NCI-H526 (cell line): ENCODE data around the gene TGFBR2.

Source experiments
- DNase-seq, 2 experiments: peaks; one replicate each; lab custom pipeline; 2025; lab: John Stamatoyannopoulos, UW

The TGFBR2 gene

GRCh38 chr3:30693470-30694120 lies 87.2 kb downstream of the TGFBR2 start:
- peak; percentile 34 to 73 for DNase-seq

- DNase-seq = no peak
Observed at GRCh38 chr3:30694148-30694547, 87.7 kb downstream of the TGFBR2 start.

- DNase-seq = no peak
Observed at GRCh38 chr3:30694668-30695067, 88.3 kb downstream of the TGFBR2 start.

- no peak for DNase-seq
Observed at GRCh38 chr3:30695302-30696061, 89.1 kb downstream of the TGFBR2 start.

GRCh38 chr3:30696403-30696819 lies 90.0 kb downstream of the TGFBR2 start:
- peak in 1 of 2 experiments; percentile 26 for DNase-seq

GRCh38 chr3:30696896-30697295 lies 90.5 kb downstream of the TGFBR2 start:
- DNase-seq = no peak

GRCh38 chr3:30698549-30698948 lies 92.1 kb downstream of the TGFBR2 start:
- no peak for DNase-seq

GRCh38 chr3:30699927-30700326 lies 93.5 kb downstream of the TGFBR2 start:
- no peak for DNase-seq

- no peak for DNase-seq
Observed at GRCh38 chr3:30700702-30701321, 94.4 kb downstream of the TGFBR2 start.

GRCh38 chr3:30702038-30702827 lies 95.8 kb downstream of the TGFBR2 start:
- DNase-seq = no peak

- DNase-seq = no peak
Observed at GRCh38 chr3:30702828-30703397, 96.5 kb downstream of the TGFBR2 start.

GRCh38 chr3:30704931-30705890 lies 98.8 kb downstream of the TGFBR2 start:
- DNase-seq = no peak

- no peak for DNase-seq
Observed at GRCh38 chr3:30707825-30708224, 101.4 kb downstream of the TGFBR2 start.

- no peak for DNase-seq
Observed at GRCh38 chr3:30708472-30708871, 102.1 kb downstream of the TGFBR2 start.

- DNase-seq = no peak
Observed at GRCh38 chr3:30710017-30710416, 103.6 kb downstream of the TGFBR2 start.

- no peak for DNase-seq
Observed at GRCh38 chr3:30711151-30711550, 104.8 kb downstream of the TGFBR2 start.

- no peak for DNase-seq
Observed at GRCh38 chr3:30711867-30712266, 105.5 kb downstream of the TGFBR2 start.

- DNase-seq = no peak
Observed at GRCh38 chr3:30712991-30713390, 106.6 kb downstream of the TGFBR2 start.

- no peak for DNase-seq
Observed at GRCh38 chr3:30713885-30714503, 107.6 kb downstream of the TGFBR2 start.

- DNase-seq = no peak
Observed at GRCh38 chr3:30719536-30719935, 113.1 kb downstream of the TGFBR2 start.
